ENCODE measurements around the gene PDIA6. TPM values are rescaled to one million over a fixed set of nuclear protein-coding genes. Genes with fewer than 3 reads are reported as not detected.
A peak's percentile ranks its signal among the peaks of the same experiment; 100 is the strongest.

PDIA6 gene
- total RNA-seq, 1 experiment from 2014 or later = 271 TPM

GRCh38 chr2:10793816-10794215 is 18.8 kb downstream of the PDIA6 start:
- Histone ChIP-seq H3K9me3 (ENCODE audit: control insufficient read depth, insufficient read depth, low read depth, low read length) (no peaks in the 10 kb centered on the region), H3K4me1 (ENCODE audit: control insufficient read depth, insufficient read depth, low read length) (no peaks in the 10 kb centered on the region), H3K36me3 (ENCODE audit: control insufficient read depth, insufficient read depth, low read length) (peaks cover 33% of the 10 kb centered on the region), H3K4me3 (ENCODE audit: low read depth in 2 of 2, low read length in 2 of 2) (no peak overlapping the region), H3K27me3 (ENCODE audit: control insufficient read depth, insufficient read depth, low read length) (no peaks in the 10 kb centered on the region), H3K27ac (ENCODE audit: low read length) (no peak overlapping the region)
- TF ChIP-seq TCF7L2 (IDR thresholded peaks at IDR 0.05; ENCODE audit: low read depth, low read length) = no peak
- no peak for TF ChIP-seq POLR2AphosphoS5 (IDR thresholded peaks at IDR 0.05; ENCODE audit: low read depth, low read length)
- no peak for TF ChIP-seq REST (IDR thresholded peaks at IDR 0.05; ENCODE audit: insufficient read depth in 1 of 2, low read depth in 2 of 2, low read length in 1 of 2)
- POLR2A ChIA-PET = no interaction called here
- ATAC-seq (no peak), DNase-seq (ENCODE audit: low read depth, low spot score) (no peak)
- in situ Hi-C loops (cut with HindIII; ENCODE audit: low pct_unique_long_range_greater_than_20kb, low sequenced_read_pairs) = no loop called here
- BruUV-seq (replicated peaks) = no TSS peak
- CTCF ChIA-PET = no interaction called here
- intact Hi-C loops (cut with micrococcal nuclease; ENCODE audit: unreplicated experiment) = no loop called here

- BruUV-seq (replicated peaks) = no TSS peak
- Histone ChIP-seq H3K27ac (ENCODE audit: low read length) (no peak overlapping the region), H3K27me3 (ENCODE audit: control insufficient read depth, insufficient read depth, low read length) (no peaks in the 10 kb centered on the region), H3K36me3 (ENCODE audit: control insufficient read depth, insufficient read depth, low read length) (peaks cover 37% of the 10 kb centered on the region), H3K4me1 (ENCODE audit: control insufficient read depth, insufficient read depth, low read length) (no peaks in the 10 kb centered on the region), H3K9me3 (ENCODE audit: control insufficient read depth, insufficient read depth, low read depth, low read length) (no peaks in the 10 kb centered on the region), H3K4me3 (ENCODE audit: low read depth in 2 of 2, low read length in 2 of 2) (no peak overlapping the region)
- 0 out of 2 replicates have a peak, but pooled peaks have one; percentile 48 for ATAC-seq
- POLR2A ChIA-PET = no interaction called here
- in situ Hi-C loops (cut with HindIII; ENCODE audit: low pct_unique_long_range_greater_than_20kb, low sequenced_read_pairs) (no loop called here), intact Hi-C loops (cut with micrococcal nuclease; ENCODE audit: unreplicated experiment) (no loop called here)
- no peak for DNase-seq (ENCODE audit: low read depth, low spot score)
- TF ChIP-seq POLR2AphosphoS5 (IDR thresholded peaks at IDR 0.05; ENCODE audit: low read depth, low read length) = no peak
- TF ChIP-seq REST (IDR thresholded peaks at IDR 0.05; ENCODE audit: insufficient read depth in 1 of 2, low read depth in 2 of 2, low read length in 1 of 2) = no peak
- no peak for TF ChIP-seq SIN3A (IDR thresholded peaks at IDR 0.05; ENCODE audit: borderline replicate concordance, insufficient read depth, low read depth, low read length)
- peak; percentile 38 for TF ChIP-seq CTCF (IDR thresholded peaks at IDR 0.05)
- CTCF ChIA-PET = no interaction called here
Observed at GRCh38 chr2:10792660-10793400, 19.8 kb downstream of the PDIA6 start.
